Measurements from ENCODE around the gene PRELID2.

PRELID2 gene

GRCh38 chr5:145793574-145793973 lies 41.6 kb downstream of the PRELID2 start:
- DNase-seq, result no peak

GRCh38 chr5:145792840-145793239 lies 42.3 kb downstream of the PRELID2 start:
- no peak for DNase-seq

GRCh38 chr5:145791866-145792265 lies 43.3 kb downstream of the PRELID2 start:
- no peak for DNase-seq

- no peak for DNase-seq
Observed at GRCh38 chr5:145787996-145788395, 47.1 kb downstream of the PRELID2 start.

GRCh38 chr5:145787507-145787906 lies 47.6 kb downstream of the PRELID2 start:
- DNase-seq, result no peak

GRCh38 chr5:145787001-145787400 lies 48.1 kb downstream of the PRELID2 start:
- no peak for DNase-seq

- DNase-seq, result no peak
Observed at GRCh38 chr5:145780982-145781381, 54.2 kb downstream of the PRELID2 start.

- no peak for DNase-seq
Observed at GRCh38 chr5:145778144-145778900, 56.8 kb downstream of the PRELID2 start.

GRCh38 chr5:145777445-145778063 lies 57.6 kb downstream of the PRELID2 start:
- DNase-seq, result no peak

GRCh38 chr5:145776886-145777285 lies 58.3 kb downstream of the PRELID2 start:
- no peak for DNase-seq

GRCh38 chr5:145775893-145776444 lies 59.2 kb downstream of the PRELID2 start:
- no peak for DNase-seq

- no peak for DNase-seq
Observed at GRCh38 chr5:145775411-145775810, 59.7 kb downstream of the PRELID2 start.

- no peak for DNase-seq
Observed at GRCh38 chr5:145774442-145774841, 60.7 kb downstream of the PRELID2 start.

GRCh38 chr5:145772466-145772865 lies 62.7 kb downstream of the PRELID2 start:
- DNase-seq, result no peak

- DNase-seq, result no peak
Observed at GRCh38 chr5:145768863-145769262, 66.3 kb downstream of the PRELID2 start.

GRCh38 chr5:145764325-145764724 lies 70.8 kb downstream of the PRELID2 start:
- DNase-seq, result no peak

GRCh38 chr5:145762833-145763232 lies 72.3 kb downstream of the PRELID2 start:
- DNase-seq, result no peak

GRCh38 chr5:145761254-145761653 lies 73.9 kb downstream of the PRELID2 start:
- no peak for DNase-seq

GRCh38 chr5:145760660-145761059 lies 74.5 kb downstream of the PRELID2 start:
- DNase-seq, result no peak

GRCh38 chr5:145752947-145753346 lies 82.2 kb downstream of the PRELID2 start:
- DNase-seq, result no peak

GRCh38 chr5:145752534-145752933 lies 82.6 kb downstream of the PRELID2 start:
- no peak for DNase-seq

GRCh38 chr5:145750199-145750598 lies 84.9 kb downstream of the PRELID2 start:
- DNase-seq, result no peak

- DNase-seq, result no peak
Observed at GRCh38 chr5:145743396-145744061, 91.6 kb downstream of the PRELID2 start.

GRCh38 chr5:145739843-145740242 lies 95.3 kb downstream of the PRELID2 start:
- no peak for DNase-seq
